Omental fat pad (tissue), 4 donors: ENCODE results near the gene ISYNA1. TPM values are rescaled to one million over a fixed set of nuclear protein-coding genes. Genes with fewer than 3 reads are reported as not detected.

Experiments used
- small RNA-seq: library from RNA; depleted of rRNA; stranded (forward); fragments of <200 nt; gene quantifications from one replicate; pipeline ENCODE3, GENCODE V24; 2016
- total RNA-seq, 4 donors: library from RNA; depleted of rRNA; stranded (reverse); fragments of >200 nt; gene quantifications; one replicate each; pipeline ENCODE4 v1.1.0, GENCODE V29; 2016

ISYNA1 gene
- total RNA-seq, 4 donors from 2014 or later: 20.0 to 36.7 (median 29.8) TPM

Small RNA genes within 50 kb of the gene (small RNA-seq; reads per million reads assigned to genes)
- gene MIR3189: not detected

Other genes with a start within 250 kb of the ISYNA1 start
- gene MPV17L2, start 244.9 kb downstream of the ISYNA1 start, total RNA-seq: 10 to 100 TPM; 19.6 to 29.7 (median 22.5) TPM
- 1 to 10 TPM in 1 of 4 donors, under 1 TPM in 1, not detected in 2; 0.63 to 2.0 TPM for gene RAB3A, start 234.1 kb downstream of the ISYNA1 start, total RNA-seq
- 1 to 10 TPM in 1 of 4 donors, under 1 TPM in 2, not detected in 1; 0.12 to 1.5 (median 0.63) TPM for gene PDE4C, start 211.7 kb downstream of the ISYNA1 start, total RNA-seq
- 10 to 100 TPM in 2 of 4 donors, 1 to 10 TPM in 2; 1.7 to 15.9 (median 7.4) TPM for gene IQCN, start 163.7 kb downstream of the ISYNA1 start, total RNA-seq
- gene JUND, start 156.5 kb downstream of the ISYNA1 start, total RNA-seq: 100 to 1,000 TPM; 398 to 859 (median 623) TPM
- gene LSM4, start 115.1 kb downstream of the ISYNA1 start, total RNA-seq: 100 to 1,000 TPM in 1 of 4 donors, 10 to 100 TPM in 3; 58.6 to 140 (median 93.1) TPM
- 10 to 100 TPM; 15.6 to 25.2 (median 18.0) TPM for gene PGPEP1, start 97.5 kb downstream of the ISYNA1 start, total RNA-seq
- 1 to 10 TPM; 1.9 to 4.6 (median 3.0) TPM for gene GDF15, start 52.0 kb downstream of the ISYNA1 start, total RNA-seq
- 10 to 100 TPM; 11.8 to 37.2 (median 28.8) TPM for gene LRRC25, start 40.5 kb downstream of the ISYNA1 start, total RNA-seq
- 10 to 100 TPM; 29.9 to 62.9 (median 43.7) TPM for gene SSBP4, start 18.7 kb downstream of the ISYNA1 start, total RNA-seq
- gene ELL, start 83.9 kb upstream of the ISYNA1 start, total RNA-seq: 10 to 100 TPM; 18.1 to 43.1 (median 24.8) TPM
- 100 to 1,000 TPM; 193 to 275 (median 236) TPM for gene FKBP8, start 105.4 kb upstream of the ISYNA1 start, total RNA-seq
- gene KXD1, start 119.7 kb upstream of the ISYNA1 start, total RNA-seq: 100 to 1,000 TPM in 3 of 4 donors, 10 to 100 TPM in 1; 96.9 to 140 (median 102) TPM
- gene UBA52, start 133.7 kb upstream of the ISYNA1 start, total RNA-seq: 100 to 1,000 TPM; 600 to 891 (median 689) TPM
- 100 to 1,000 TPM in 2 of 4 donors, 10 to 100 TPM in 2; 79.5 to 127 (median 101) TPM for gene REX1BD, start 150.7 kb upstream of the ISYNA1 start, total RNA-seq
- gene CRLF1, start 168.7 kb upstream of the ISYNA1 start, total RNA-seq: 100 to 1,000 TPM in 1 of 4 donors, 10 to 100 TPM in 1, 1 to 10 TPM in 2; 6.3 to 115 (median 10.9) TPM
- under 1 TPM in 2 of 4 donors, not detected in 2; 0.28 to 0.79 TPM for gene TMEM59L, start 174.7 kb upstream of the ISYNA1 start, total RNA-seq
- 10 to 100 TPM in 3 of 4 donors, 1 to 10 TPM in 1; 6.3 to 17.8 (median 11.6) TPM for gene KLHL26, start 198.9 kb upstream of the ISYNA1 start, total RNA-seq
- 1 to 10 TPM; 2.8 to 6.5 (median 5.6) TPM for gene CRTC1, start 245.5 kb upstream of the ISYNA1 start, total RNA-seq